Measurements from ENCODE around the gene CPNE5. TPM values are rescaled to one million over a fixed set of nuclear protein-coding genes. Genes with fewer than 3 reads are reported as not detected.

CPNE5 gene
- total RNA-seq, 2 experiments from 2014 or later, result 1.5 to 1.8 TPM

DNA sequence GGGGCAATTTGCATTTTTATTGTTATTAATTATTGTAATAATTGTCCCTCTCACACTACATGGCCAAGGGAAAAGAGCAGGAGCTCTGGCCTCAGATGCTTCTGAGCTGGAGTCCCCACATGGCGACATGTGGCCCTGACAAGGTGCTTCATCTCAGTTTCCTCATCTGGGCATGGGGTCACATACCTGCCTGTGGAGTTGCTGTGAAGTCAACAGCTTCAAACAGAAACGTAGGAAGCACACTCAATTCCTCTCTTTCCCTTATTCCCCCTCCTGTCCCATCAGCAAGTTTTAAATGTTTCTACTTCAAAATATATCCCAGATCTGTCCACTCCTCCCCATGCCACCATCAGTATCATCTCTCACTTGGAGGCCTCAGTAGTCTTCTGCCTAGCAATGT lies 8.7 kb downstream of the CPNE5 start:
- POLR2A ChIA-PET, result no interaction called here
- Mint-ChIP-seq H3K36me3 (no peaks in the 10 kb centered on the region), H3K4me3 (no peak overlapping the region), H3K27ac (no peak overlapping the region), H3K9me3 (no peaks in the 10 kb centered on the region), H3K27me3 (peaks cover 8% of the 10 kb centered on the region), H3K4me1 (ENCODE audit: low read depth) (peaks cover 3% of the 10 kb centered on the region)
- CTCF ChIA-PET, result interaction anchor here (0.7 kb wide), 1 partner anchor 484 kb away, joined by 3 read pairs; no protein-coding TSS in a partner anchor
- no peak for DNase-seq
- intact Hi-C loops (cut with micrococcal nuclease), result no loop called here

DNA sequence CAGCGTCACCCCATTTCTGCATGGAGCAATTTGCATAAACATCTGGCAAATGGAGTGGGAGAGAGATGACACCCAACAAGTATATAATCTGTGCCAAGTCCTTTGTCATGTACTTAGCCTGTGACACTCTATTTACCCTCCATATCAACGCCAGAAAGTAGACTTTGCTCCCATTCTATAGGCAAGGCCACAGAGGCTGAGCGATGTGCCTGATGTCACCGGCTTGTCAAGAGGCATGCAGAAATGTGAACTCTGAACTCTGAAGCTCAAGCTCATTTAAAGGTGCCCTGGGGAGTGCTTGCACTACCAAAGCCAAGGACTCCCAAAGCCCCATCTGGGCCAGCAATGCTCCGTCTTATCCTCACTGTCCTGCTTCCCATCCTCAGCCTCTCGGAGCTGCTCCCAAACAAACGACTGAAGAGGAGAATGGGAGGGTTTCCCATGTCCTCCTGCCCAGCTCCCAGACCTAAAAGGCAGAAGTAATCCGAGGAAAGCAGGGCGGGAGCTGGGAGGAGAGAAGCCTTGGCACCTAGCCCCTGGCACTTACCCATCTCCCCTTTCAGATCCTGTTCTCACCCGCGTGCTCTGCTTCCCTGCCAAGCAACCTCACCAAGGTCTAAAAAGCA lies 9.2 kb downstream of the CPNE5 start:
- Mint-ChIP-seq H3K4me1 (ENCODE audit: low read depth) (peaks cover 3% of the 10 kb centered on the region), H3K27me3 (peaks cover 10% of the 10 kb centered on the region), H3K27ac (no peak overlapping the region), H3K36me3 (no peaks in the 10 kb centered on the region), H3K4me3 (no peak overlapping the region), H3K9me3 (no peaks in the 10 kb centered on the region)
- CTCF ChIA-PET, result interaction anchor here (0.7 kb wide), 1 partner anchor 485 kb away, joined by 3 read pairs; no protein-coding TSS in a partner anchor
- intact Hi-C loops (cut with micrococcal nuclease), result no loop called here
- POLR2A ChIA-PET, result no interaction called here
- no peak for DNase-seq

DNA sequence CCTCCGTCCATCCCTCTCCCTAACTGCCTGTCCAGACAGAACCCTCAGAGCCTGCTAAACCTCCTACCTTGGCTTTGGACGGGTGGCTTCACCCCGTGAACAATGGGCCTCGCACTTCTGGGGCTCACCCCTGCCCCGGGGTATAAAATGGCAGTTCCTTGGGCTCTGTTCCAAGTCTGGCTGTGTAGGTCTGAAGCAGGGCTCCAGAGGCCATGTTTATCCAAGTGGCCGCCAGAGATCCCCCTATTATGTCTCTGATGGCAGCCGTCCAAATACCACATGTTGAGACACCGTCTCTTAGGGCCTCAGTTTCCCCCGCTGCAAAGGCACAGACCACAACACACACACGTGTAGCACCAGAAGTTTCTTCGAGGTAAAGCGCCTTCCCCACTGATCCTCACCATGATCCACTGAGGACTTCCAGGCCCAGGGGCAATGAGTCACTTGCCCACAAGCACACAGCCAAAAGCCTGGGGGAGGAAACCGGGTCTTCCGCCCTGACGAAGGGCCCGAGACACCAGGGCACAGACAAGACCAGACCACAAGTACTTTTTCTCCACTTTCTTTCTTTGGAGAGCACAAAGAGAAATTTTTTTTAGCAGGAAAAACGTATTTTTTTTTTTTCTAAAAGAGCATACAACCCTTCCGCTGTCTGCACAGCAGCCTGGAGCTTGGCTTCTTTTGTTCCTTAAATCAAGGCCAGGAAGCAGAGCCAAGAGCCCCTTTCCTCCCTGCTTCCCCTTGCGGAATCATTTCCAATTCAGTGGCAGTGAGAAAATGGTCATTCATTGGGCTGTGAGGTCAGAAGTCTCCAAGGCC lies 11.8 kb downstream of the CPNE5 start:
- peak; percentile 48 for DNase-seq
- peaks cover 10% of the 10 kb centered on the region for H3K27me3 Mint-ChIP-seq
- intact Hi-C loops (cut with micrococcal nuclease), result no loop called here
- no peak overlapping the region for H3K4me3 Mint-ChIP-seq
- ChIA-PET POLR2A (no interaction called here), CTCF (no interaction called here)
- H3K27ac Mint-ChIP-seq, result no peak overlapping the region
- no peaks in the 10 kb centered on the region for H3K9me3 Mint-ChIP-seq
- no peaks in the 10 kb centered on the region for H3K36me3 Mint-ChIP-seq
- peaks cover 3% of the 10 kb centered on the region for H3K4me1 Mint-ChIP-seq (ENCODE audit: low read depth)

DNA sequence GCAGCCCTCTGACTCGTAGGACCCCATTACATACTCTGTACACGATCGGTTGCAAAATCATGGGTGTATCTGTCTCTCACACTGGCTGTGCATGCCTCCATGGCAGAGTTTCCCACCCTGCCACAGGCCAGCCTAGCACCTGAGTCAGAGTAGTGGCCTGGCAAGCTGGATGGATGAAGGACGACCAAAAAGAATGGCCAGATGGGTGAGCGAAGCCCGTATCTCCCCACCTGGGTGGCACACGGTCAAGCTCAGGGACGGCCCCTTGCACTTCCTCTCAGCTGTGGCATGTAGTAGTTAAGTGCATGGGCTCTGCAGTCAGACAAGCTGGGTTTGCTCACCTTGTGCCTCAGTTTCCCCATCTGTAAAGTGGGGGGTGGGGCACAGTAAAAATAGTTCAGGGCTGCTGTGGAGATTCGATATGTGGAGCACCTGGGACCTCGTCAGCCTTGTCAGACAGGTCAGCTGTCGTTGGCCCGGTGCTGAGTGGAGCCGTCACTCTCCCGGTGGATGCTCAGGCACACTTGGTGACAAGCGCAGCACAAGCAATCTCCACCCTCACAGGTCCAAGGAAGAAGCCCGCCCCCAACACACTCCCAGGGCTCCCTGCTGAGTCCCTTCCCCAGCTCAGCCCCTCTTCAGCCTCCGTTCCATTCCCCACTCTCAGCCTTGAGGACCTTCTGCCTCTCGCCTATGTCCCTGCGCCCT lies 12.6 kb downstream of the CPNE5 start:
- H3K27me3 Mint-ChIP-seq, result peaks cover 10% of the 10 kb centered on the region
- peaks cover 3% of the 10 kb centered on the region for H3K4me1 Mint-ChIP-seq (ENCODE audit: low read depth)
- CTCF ChIA-PET, result no interaction called here
- no peak overlapping the region for H3K4me3 Mint-ChIP-seq
- POLR2A ChIA-PET, result no interaction called here
- intact Hi-C loops (cut with micrococcal nuclease), result no loop called here
- no peak overlapping the region for H3K27ac Mint-ChIP-seq
- no peaks in the 10 kb centered on the region for H3K9me3 Mint-ChIP-seq
- no peaks in the 10 kb centered on the region for H3K36me3 Mint-ChIP-seq
- DNase-seq, result no peak

DNA sequence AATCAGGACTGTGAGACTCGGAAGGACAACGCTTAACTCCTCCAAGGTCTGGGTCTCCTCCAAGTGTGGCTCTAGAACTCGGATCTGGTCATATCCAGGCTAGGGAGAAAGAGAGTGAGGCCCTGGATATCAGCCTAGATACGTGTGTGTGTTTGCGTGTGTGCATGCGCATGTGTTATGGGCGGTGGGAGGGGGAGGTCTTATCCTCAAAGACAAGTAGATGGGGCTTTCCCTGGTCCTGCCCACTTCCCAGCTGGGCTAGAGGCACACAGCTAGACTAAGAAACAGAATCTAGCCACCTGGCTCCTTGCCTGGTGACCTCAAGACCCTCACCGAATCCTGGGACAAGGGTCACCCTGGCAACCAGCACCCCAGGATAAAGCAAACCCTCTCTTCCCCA lies 13.2 kb downstream of the CPNE5 start:
- peaks cover 3% of the 10 kb centered on the region for H3K4me1 Mint-ChIP-seq (ENCODE audit: low read depth)
- intact Hi-C loops (cut with micrococcal nuclease), result no loop called here
- H3K27ac Mint-ChIP-seq, result no peak overlapping the region
- H3K9me3 Mint-ChIP-seq, result no peaks in the 10 kb centered on the region
- ChIA-PET POLR2A (no interaction called here), CTCF (no interaction called here)
- no peak for DNase-seq
- H3K27me3 Mint-ChIP-seq, result peaks cover 10% of the 10 kb centered on the region
- H3K36me3 Mint-ChIP-seq, result no peaks in the 10 kb centered on the region
- H3K4me3 Mint-ChIP-seq, result no peak overlapping the region

DNA sequence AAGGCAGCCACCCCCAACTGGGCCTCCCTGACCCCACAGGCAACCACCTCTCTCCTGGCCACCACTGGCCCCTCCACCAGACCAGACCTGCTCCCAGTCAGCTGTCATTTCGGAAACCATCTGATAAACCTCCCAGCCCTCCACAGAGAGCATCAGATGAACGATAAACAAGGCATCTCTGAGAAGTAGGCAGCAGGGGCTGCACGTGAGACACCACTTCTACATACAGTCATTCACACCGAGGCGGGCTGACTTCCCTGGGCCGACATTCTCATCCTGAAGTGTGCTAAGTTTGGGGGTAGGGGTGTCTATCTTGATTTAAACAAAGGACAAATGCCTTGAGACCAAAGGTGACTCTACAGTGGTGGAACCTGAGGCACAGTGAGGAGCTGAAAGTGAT lies 13.8 kb downstream of the CPNE5 start:
- POLR2A ChIA-PET, result no interaction called here
- intact Hi-C loops (cut with micrococcal nuclease), result no loop called here
- CTCF ChIA-PET, result no interaction called here
- Mint-ChIP-seq H3K36me3 (no peaks in the 10 kb centered on the region), H3K27me3 (peaks cover 10% of the 10 kb centered on the region), H3K27ac (no peak overlapping the region), H3K4me1 (ENCODE audit: low read depth) (peaks cover 3% of the 10 kb centered on the region), H3K4me3 (no peak overlapping the region), H3K9me3 (no peaks in the 10 kb centered on the region)
- DNase-seq, result no peak

DNA sequence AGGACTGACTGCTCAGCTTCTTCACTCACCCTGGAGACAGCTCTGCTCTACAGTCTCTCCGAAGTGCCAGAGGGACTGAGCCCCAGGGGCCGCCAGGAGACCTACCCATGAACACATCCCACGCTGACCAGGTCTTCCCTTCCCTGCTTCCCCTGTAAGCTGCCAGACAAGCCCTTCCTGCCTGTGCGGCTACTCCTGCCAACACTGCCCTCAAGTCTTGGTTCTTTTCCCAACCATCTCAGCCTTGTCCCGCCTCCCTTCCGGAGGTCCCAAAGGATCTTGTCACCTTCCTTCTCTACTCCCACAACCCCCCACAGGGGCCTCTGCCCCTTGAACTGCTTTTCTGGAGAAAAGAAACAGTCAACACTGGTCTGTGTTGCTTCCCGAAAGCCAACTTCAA lies 15.0 kb downstream of the CPNE5 start:
- Mint-ChIP-seq H3K4me1 (ENCODE audit: low read depth) (peaks cover 3% of the 10 kb centered on the region), H3K4me3 (no peak overlapping the region), H3K27ac (no peak overlapping the region), H3K27me3 (peaks cover 10% of the 10 kb centered on the region), H3K9me3 (no peaks in the 10 kb centered on the region), H3K36me3 (no peaks in the 10 kb centered on the region)
- ChIA-PET POLR2A (no interaction called here), CTCF (no interaction called here)
- DNase-seq, result no peak
- intact Hi-C loops (cut with micrococcal nuclease), result no loop called here

DNA sequence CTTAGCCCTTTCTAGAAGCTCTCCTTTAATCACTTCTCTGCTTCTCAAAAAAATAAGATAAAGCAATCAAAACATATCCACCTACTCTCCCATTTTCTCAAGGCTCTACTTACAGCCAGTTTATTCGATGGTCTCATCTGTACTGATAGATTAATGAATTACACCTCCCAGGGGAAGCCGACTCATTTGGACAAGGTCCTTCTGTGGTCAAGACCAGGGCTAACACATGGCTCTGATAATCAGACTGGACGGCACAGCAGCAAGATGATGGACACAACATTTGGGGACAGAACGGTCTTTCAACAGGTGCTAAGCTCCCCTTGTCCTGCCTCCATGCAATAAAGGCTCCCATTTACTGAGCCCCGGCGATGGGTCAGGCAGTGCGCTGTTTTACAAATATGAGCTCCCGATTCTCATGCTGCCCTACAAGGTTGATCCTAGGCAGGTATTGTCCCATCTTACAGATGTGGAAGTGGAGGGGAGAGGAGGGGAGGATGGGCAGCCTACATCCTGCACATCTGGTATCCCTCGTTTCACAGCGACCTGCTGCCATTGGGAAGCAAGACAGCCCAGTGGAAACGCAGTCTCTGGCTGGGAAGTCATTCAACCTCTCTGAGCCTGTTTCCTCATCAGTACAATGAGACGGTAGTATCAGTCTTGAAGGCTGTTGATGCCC lies 15.7 kb downstream of the CPNE5 start:
- intact Hi-C loops (cut with micrococcal nuclease), result no loop called here
- ChIA-PET CTCF (no interaction called here), POLR2A (no interaction called here)
- Mint-ChIP-seq H3K4me1 (ENCODE audit: low read depth) (peaks cover 3% of the 10 kb centered on the region), H3K27me3 (peaks cover 10% of the 10 kb centered on the region), H3K27ac (no peak overlapping the region), H3K9me3 (no peaks in the 10 kb centered on the region), H3K4me3 (no peak overlapping the region), H3K36me3 (no peaks in the 10 kb centered on the region)
- no peak for DNase-seq

DNA sequence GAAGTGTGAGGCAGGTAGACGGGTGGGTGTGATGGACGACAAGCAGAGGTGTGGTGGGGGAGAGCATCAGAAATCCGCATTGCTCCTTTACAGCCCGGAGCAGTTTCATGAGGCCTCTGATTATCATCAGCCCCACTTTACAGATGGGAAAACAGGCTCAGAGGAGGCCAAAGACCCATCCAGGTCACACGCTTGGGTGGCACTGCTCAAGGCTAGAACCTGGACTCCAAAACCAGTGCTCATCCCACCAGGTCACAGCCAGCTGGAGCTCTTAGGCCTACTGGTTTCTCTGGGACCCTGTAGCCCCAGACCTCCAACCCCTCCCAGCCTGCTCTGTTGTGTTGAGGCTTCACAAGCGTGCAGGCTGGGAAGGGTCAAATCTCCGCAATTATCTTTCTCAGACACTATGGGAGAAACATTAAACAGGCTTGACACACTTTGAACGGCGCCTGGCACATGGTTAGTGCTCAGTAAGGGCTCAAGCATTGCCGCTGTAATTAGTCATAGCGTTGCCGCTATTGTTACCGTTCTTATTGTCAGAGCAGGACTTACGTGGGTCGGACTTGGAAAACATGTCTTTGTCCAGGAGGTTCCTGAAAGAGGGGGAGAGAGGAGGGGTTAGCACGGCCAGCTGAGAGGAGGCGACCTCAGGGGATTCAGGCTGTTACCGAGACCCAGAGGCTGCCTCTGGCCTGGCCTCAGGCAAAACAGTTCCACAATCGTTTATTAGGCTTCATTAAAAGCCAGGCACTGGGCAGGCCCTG lies 16.6 kb downstream of the CPNE5 start:
- Mint-ChIP-seq H3K4me1 (ENCODE audit: low read depth) (peaks cover 3% of the 10 kb centered on the region), H3K9me3 (no peaks in the 10 kb centered on the region), H3K27ac (no peak overlapping the region), H3K36me3 (no peaks in the 10 kb centered on the region), H3K27me3 (peaks cover 10% of the 10 kb centered on the region), H3K4me3 (no peak overlapping the region)
- ChIA-PET POLR2A (no interaction called here), CTCF (no interaction called here)
- intact Hi-C loops (cut with micrococcal nuclease), result no loop called here
- DNase-seq, result no peak

DNA sequence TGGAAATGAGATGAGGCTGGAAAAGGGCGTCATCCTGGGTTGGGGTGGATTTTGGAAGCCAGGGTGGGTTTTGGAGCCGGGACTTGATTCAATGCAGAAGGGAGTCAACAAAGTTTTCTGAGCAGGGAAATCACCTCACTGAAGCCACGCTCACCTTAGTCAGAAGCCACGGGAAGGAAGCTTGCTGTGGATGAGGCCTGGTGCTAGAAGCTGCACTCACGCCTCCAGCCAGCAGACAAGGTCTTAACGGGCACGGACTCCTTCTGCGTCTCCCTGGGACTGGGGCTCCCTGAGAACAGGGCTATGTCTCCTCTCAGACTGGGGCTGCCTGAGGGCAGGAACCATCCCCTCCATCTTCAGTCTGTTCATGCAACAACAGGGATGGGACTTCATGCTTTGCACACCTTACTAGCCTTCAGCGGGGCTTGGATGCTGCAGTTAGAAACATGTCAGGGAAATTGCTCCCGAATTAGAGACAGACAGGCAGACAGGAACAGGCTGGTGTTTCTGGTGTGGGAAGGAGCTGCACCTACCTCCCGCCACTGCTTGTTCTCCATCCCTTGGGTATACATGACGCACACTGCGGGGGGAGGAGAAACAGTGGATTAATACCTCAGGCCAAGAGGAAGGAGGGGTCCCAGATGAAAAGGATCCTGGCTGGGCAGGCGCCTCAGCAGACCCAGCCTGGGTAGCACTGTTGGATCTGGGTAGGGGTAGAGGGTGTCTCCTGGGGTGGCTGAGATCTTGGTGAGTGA lies 17.5 kb downstream of the CPNE5 start:
- intact Hi-C loops (cut with micrococcal nuclease), result no loop called here
- CTCF ChIA-PET, result no interaction called here
- Mint-ChIP-seq H3K27me3 (peaks cover 3% of the 10 kb centered on the region), H3K27ac (no peak overlapping the region), H3K36me3 (no peaks in the 10 kb centered on the region), H3K4me3 (no peak overlapping the region), H3K4me1 (ENCODE audit: low read depth) (no peaks in the 10 kb centered on the region), H3K9me3 (no peaks in the 10 kb centered on the region)
- peak; percentile 20 for DNase-seq
- POLR2A ChIA-PET, result no interaction called here

DNA sequence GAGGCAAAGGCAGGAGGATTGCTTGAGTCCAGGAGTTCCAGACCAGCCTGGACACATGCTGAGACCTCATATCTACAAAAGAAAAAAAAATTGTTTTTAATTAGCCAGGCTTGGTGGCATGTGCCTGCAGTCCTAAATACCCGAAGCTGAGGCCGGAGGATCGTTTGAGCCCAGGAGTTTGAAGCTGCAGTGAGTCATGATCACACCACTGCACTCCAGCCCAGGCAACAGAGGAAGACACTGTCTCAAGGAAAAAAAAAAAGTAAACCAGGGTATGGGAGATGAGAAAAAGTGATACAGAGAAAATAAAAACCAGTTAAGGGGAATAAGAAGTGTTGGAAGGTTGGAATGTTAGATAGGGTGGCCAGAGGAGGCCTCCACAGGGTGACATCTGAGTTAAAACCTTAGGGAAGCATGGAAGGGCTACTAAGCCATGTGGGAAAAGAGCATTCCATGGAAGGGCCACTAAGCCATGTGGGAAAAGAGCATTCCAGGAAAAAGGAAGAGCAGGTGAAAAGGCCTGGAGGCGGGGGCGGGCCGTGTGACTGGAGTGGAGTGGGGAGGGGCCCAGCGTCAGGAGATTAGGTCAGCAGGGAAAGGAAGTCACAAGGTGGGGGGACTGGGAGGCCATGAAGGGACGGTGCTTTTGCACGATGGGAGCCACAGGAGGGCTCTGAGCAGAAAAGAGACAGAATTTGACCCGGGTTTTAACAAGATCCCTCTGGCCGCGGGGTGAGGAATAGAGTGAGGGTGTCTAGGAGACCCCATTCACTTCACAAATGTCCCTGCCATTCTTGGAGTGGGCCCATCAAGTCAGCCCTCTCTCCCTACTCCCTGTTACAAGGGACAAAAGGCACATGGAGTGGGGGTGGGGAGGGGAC lies 18.3 kb downstream of the CPNE5 start:
- intact Hi-C loops (cut with micrococcal nuclease), result no loop called here
- Mint-ChIP-seq H3K27ac (no peak overlapping the region), H3K4me1 (ENCODE audit: low read depth) (no peaks in the 10 kb centered on the region), H3K4me3 (no peak overlapping the region), H3K36me3 (no peaks in the 10 kb centered on the region), H3K27me3 (peaks cover 2% of the 10 kb centered on the region), H3K9me3 (no peaks in the 10 kb centered on the region)
- no peak for DNase-seq
- CTCF ChIA-PET, result no interaction called here
- POLR2A ChIA-PET, result no interaction called here

Data from activated CD4-positive, alpha-beta memory T cell treated with anti-CD3 and anti-CD28 coated beads for 36 hours (primary cell).